ENCODE measurements around the gene GLI3.

Gene GLI3

DNA sequence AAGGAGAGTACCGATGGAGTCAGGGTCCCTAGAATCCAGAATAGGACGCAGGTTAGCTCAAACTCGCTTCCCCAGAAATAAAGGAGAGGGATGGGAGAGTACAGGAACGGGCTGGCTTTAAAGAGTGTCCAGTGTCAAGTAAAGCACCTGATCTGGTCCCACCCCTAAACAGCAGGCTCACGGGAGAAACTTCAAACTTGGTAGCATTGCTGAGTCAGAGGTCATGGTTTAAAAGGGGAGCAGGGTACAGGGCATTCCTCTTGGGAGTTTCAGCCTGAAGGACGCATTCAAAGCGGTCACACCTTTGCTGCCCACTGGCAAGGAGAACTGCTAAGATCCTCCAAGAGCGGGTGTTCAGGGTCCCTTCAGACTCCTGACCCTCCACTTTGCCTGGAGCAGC, 140.7 kb downstream of the GLI3 start:
- TF ChIP-seq, protein P1, sequence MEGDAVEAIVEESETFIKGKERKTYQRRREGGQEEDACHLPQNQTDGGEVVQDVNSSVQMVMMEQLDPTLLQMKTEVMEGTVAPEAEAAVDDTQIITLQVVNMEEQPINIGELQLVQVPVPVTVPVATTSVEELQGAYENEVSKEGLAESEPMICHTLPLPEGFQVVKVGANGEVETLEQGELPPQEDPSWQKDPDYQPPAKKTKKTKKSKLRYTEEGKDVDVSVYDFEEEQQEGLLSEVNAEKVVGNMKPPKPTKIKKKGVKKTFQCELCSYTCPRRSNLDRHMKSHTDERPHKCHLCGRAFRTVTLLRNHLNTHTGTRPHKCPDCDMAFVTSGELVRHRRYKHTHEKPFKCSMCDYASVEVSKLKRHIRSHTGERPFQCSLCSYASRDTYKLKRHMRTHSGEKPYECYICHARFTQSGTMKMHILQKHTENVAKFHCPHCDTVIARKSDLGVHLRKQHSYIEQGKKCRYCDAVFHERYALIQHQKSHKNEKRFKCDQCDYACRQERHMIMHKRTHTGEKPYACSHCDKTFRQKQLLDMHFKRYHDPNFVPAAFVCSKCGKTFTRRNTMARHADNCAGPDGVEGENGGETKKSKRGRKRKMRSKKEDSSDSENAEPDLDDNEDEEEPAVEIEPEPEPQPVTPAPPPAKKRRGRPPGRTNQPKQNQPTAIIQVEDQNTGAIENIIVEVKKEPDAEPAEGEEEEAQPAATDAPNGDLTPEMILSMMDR (IDR thresholded peaks at IDR 0.05; ENCODE audit: low read depth, low read length), result no peak
- DNase-seq (ENCODE audit: low read depth, low spot score), result no peak
- no peak overlapping the region for H3K4me3 ChIP-seq (ENCODE audit: low read depth, low read length)
- in situ Hi-C loops (cut with HindIII; ENCODE audit: low sequenced_read_pairs), result no loop called here

DNA sequence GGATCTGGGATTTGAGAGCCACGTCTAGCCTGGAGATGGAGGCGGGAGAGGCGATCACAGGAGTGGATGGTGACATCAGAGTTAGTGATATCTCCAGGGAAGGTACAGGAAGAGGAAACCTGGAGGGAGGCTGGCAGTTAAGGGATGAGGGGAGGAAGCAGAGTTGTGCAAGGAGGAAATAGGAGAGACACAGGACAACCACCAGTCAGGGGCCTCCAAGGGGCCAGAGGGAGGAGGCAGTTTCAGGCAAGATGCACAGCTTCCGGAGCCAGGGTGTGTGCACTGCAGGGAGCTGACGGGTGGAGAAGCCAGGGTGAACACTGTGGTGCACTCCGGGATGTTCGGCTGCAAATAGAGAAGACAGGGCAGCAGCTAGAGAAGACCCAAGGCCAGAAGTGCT, 141.2 kb downstream of the GLI3 start:
- DNase-seq (ENCODE audit: low read depth, low spot score), result no peak
- in situ Hi-C loops (cut with HindIII; ENCODE audit: low sequenced_read_pairs), result no loop called here
- TF ChIP-seq, protein P1 (IDR thresholded peaks at IDR 0.05; ENCODE audit: low read depth, low read length), result no peak
- H3K4me3 ChIP-seq (ENCODE audit: low read depth, low read length), result no peak overlapping the region

DNA sequence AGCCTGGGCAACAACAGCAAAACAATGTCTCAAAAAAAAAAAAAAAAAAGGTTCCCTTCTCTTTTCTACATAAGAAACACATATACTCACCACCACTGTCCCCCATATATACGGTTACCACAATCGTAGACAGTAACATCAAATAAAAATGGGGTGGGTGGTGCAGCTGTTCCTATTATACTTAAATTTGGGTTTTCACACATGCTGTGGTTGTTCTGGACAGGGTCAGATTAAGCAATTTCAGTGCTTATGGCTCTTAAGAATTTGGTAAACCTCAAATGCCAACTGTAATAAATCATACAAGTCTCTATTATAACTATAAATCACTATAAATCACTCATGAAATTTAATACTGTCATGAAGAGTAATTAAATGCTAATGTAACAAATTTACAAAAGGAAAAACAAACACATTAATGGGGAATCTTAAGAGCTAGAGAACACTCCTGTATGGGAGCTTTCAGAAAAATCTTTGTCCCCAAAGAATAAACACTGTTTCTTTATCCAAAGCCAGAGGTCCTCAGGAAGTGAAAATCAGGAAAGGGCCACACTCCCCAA, 143.6 kb downstream of the GLI3 start:
- in situ Hi-C loops (cut with HindIII; ENCODE audit: low sequenced_read_pairs), result no loop called here

DNA sequence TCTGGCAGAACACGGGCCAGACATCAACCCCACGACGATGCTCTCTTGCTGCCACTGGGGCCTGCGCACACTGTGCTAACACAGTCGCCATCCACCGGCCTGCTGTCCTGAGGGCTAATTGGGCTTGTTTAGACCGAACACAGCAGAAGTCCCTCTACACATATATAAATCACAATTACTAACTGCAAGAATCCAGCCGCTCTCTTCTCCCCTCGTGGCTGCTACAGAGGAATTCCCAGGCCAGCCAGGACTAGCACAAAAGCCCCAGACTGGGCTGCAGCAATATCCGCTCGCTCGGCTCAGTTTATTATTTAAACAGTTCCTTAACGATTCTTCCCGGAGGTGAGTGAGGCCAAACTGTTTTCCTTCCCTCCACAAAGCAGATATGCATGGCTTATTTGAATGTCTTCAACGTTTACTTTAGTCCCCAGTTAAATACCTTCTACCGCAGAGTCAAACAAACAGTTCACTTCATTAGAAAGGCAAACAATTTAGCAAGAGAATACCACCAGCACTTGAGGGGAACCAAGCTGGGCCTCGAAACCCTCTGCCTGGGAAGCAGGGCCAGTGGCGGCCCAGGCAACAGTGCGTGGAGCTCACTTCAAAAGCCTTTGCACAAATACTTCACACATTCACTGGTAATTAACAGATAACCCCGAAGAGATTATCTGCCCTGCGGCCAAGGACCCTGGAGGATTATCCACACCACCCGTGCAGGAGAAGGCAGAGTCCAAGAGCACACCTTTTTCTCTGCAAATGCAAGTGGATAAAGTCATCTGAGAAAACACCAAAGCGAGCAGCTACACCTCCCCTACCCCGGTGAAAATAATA, 145.3 kb downstream of the GLI3 start:
- in situ Hi-C loops (cut with HindIII; ENCODE audit: low sequenced_read_pairs), result no loop called here
- TF ChIP-seq, protein P1 (IDR thresholded peaks at IDR 0.05; ENCODE audit: low read depth, low read length), result no peak
- H3K4me3 ChIP-seq (ENCODE audit: low read depth, low read length), result no peak overlapping the region
- DNase-seq (ENCODE audit: low read depth, low spot score), result peak; percentile 73

More for the DNA sequence above, 143.6 kb downstream of the GLI3 start:
- DNase-seq (ENCODE audit: low read depth, low spot score), result no peak
- TF ChIP-seq, protein P1 (IDR thresholded peaks at IDR 0.05; ENCODE audit: low read depth, low read length), result no peak
- no peak overlapping the region for H3K4me3 ChIP-seq (ENCODE audit: low read depth, low read length)

DNA sequence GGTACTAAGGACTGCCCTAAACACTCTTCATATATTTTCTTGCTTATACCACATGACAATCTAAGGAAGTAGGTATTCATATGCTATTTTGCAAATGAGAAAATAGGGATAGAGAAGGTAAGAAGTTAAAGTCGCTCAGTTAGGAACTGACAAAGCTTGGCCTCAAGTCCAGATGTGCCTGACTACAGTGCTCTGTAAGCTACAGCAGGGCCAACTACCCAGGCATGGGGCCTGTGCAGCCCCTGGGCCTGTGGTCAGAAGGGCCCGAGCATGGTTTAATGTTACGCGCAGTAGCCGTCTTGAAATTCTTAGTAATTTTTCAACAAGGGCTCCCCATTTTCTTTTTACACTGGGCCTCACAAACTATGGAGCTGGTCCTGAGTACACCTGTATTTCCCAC, 146.2 kb downstream of the GLI3 start:
- no peak overlapping the region for H3K4me3 ChIP-seq (ENCODE audit: low read depth, low read length)
- DNase-seq (ENCODE audit: low read depth, low spot score), result no peak
- in situ Hi-C loops (cut with HindIII; ENCODE audit: low sequenced_read_pairs), result no loop called here
- TF ChIP-seq, protein P1 (IDR thresholded peaks at IDR 0.05; ENCODE audit: low read depth, low read length), result no peak

DNA sequence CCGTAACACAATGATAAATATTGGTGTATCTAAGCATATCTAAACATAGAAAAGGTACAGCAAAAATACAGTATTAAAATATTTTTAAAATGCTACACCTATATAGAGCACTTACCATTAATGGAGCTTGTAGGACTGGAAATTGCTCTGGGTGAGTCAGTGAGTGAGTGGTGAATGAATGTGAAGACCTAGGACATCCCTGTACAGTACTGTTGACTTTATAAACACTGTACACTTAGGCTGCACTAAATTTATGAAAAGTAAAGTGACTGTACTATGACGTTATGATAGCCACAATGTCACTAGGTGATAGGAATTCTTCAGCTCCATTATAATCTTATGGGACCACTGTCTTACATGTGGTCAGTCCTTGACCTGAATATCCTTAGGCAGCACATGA, 147.0 kb downstream of the GLI3 start:
- no peak for DNase-seq (ENCODE audit: low read depth, low spot score)
- in situ Hi-C loops (cut with HindIII; ENCODE audit: low sequenced_read_pairs), result no loop called here
- TF ChIP-seq, protein P1 (IDR thresholded peaks at IDR 0.05; ENCODE audit: low read depth, low read length), result no peak
- H3K4me3 ChIP-seq (ENCODE audit: low read depth, low read length), result no peak overlapping the region

Data from astrocyte of the spinal cord (primary cell).